ENCODE results near the gene HOXC4. TPM values are rescaled to one million over a fixed set of nuclear protein-coding genes. Genes with fewer than 3 reads are reported as not detected.
"Not testable (repeated sequence)": the region's sequence is repeated elsewhere in the genome, so short reads cannot be mapped to it uniquely, and the experiment has no call there.

HOXC4 gene
- total RNA-seq, 1 experiment from 2014 or later, result 9.7 TPM

DNA sequence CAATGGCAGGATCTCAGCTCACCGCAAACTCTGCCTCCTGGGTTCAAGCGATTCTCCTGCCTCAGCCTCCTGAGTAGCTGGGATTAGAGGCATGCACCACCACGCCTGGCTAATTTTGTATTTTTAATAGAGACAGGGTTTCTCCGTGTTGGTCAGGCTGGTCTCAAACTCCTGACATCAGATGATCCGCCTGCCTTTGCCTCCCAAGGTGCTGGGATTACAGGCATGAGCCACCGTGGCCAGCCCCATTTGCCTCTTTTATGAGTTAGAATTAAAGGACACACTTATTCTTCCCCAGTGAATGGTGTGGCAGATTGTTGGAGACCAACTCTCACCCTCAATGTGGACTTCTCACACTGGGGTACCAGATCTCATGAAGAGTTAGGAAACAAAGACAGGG is 11.6 kb upstream of the HOXC4 start:
- not testable (repeated sequence) for H3K9ac ChIP-seq (ENCODE audit: low read length); H3K36me3 ChIP-seq (ENCODE audit: insufficient read depth, low read length); H3K9me2 ChIP-seq (replicated peaks; ENCODE audit: insufficient read depth, low read length); H3K27me3 ChIP-seq (ENCODE audit: low read length); H2AFZ ChIP-seq (ENCODE audit: low read length); DNase-seq; H3K9me3 ChIP-seq (ENCODE audit: low read length); H3K4me2 ChIP-seq (ENCODE audit: low read depth, low read length, poor library complexity, severe bottlenecking); H3K27ac ChIP-seq (ENCODE audit: low read length); H4K20me1 ChIP-seq (ENCODE audit: insufficient read depth, low read depth, low read length); H3K4me3 ChIP-seq (ENCODE audit: low read length); H3K79me2 ChIP-seq (ENCODE audit: low read length)
- peaks cover 22% of the 10 kb centered on the region for H3K4me1 ChIP-seq (ENCODE audit: low read length)

DNA sequence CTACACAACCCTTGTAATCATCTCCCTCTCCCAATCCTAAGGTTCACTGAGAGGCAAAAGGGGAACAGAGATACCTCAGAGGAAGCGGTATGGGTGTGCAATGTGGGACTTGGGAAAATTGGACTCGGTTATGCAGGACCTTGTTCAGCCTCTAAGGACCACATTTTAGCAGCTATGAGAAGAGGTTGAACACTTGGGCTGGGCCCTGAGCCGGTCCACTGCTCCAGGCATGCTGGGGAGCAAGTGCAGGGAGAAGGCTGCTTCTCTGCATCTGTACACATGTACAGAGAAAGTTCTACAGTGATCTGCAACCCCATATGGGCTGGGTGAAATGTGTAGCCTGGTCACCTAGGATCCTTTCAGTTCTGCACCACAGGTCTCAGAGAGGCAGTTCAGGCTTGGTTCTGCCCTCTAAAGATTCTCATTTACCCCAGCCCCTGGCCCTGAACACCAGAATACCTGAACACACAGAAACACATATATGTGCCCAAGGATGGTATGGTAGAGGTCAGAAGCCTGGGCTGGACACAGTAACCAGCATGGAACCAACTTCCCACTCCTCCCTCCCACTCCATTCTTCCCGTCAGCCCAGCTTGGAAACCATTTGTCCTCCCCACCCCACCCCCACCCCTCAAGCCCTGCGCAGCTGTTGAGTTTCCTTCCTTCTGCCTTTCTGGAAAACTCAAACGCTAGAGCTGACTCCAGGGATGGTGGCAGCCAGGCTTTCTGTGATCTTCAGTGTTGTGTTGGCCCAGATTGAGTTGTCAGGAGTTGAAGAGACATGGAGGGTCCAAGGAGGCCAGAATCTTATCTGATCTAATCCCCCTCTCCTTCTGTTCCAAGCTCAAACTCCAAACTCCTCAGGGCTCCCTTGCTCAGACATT is 10.4 kb upstream of the HOXC4 start:
- H3K79me2 ChIP-seq (ENCODE audit: low read length), result no peaks in the 10 kb centered on the region
- no peaks in the 10 kb centered on the region for H3K27me3 ChIP-seq (ENCODE audit: low read length)
- H3K27ac ChIP-seq (ENCODE audit: low read length), result no peak overlapping the region
- no peak overlapping the region for H2AFZ ChIP-seq (ENCODE audit: low read length)
- no peaks in the 10 kb centered on the region for H3K9me2 ChIP-seq (replicated peaks; ENCODE audit: insufficient read depth, low read length)
- peaks cover 22% of the 10 kb centered on the region for H3K4me1 ChIP-seq (ENCODE audit: low read length)
- no peak overlapping the region for H3K9ac ChIP-seq (ENCODE audit: low read length)
- no peaks in the 10 kb centered on the region for H4K20me1 ChIP-seq (ENCODE audit: insufficient read depth, low read depth, low read length)
- no peak for DNase-seq
- no peak overlapping the region for H3K4me2 ChIP-seq (ENCODE audit: low read depth, low read length, poor library complexity, severe bottlenecking)
- H3K9me3 ChIP-seq (ENCODE audit: low read length), result no peaks in the 10 kb centered on the region
- H3K36me3 ChIP-seq (ENCODE audit: insufficient read depth, low read length), result no peaks in the 10 kb centered on the region
- no peak overlapping the region for H3K4me3 ChIP-seq (ENCODE audit: low read length)

DNA sequence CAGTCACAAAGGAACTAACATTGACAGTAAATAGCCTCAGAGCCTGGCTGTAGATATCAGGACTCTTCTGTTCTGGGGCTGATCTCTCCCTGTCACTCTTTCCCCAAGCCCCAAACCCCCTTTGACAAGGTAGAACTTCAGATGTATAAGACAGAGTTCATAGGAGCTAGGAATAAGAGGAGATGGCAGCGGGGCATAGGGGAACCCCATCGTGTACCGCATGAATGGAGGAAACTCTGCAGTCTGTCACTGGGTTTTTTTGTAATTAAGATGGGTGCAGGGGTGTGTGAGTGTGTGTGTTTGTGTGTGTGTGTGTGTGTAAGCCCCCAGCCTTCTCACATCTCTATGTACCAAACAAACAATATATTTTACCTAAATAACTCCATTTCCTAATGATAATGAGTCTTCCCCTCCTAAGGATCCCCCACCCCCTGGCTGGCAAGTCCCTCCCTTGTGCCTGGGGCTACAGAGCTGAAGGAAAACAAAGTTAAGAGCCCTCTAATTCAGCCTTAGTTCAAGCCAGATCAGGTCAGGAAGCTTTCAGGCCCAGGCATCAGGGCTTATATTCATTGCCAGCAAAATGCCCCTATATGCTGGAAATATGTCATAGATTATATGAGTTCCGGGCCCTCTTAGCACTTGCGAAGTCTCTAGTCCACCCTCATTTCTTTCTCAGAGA is 9.1 kb upstream of the HOXC4 start:
- H3K36me3 ChIP-seq (ENCODE audit: insufficient read depth, low read length), result no peaks in the 10 kb centered on the region
- no peaks in the 10 kb centered on the region for H3K9me3 ChIP-seq (ENCODE audit: low read length)
- H2AFZ ChIP-seq (ENCODE audit: low read length), result no peak overlapping the region; the same call in 1 of the 2 replicates
- no peak for DNase-seq
- no peak overlapping the region for H3K4me3 ChIP-seq (ENCODE audit: low read length)
- H3K4me2 ChIP-seq (ENCODE audit: low read depth, low read length, poor library complexity, severe bottlenecking), result no peak overlapping the region
- no peaks in the 10 kb centered on the region for H3K27me3 ChIP-seq (ENCODE audit: low read length)
- H3K4me1 ChIP-seq (ENCODE audit: low read length), result peaks cover 19% of the 10 kb centered on the region
- H3K9me2 ChIP-seq (replicated peaks; ENCODE audit: insufficient read depth, low read length), result no peaks in the 10 kb centered on the region
- H3K27ac ChIP-seq (ENCODE audit: low read length), result no peak overlapping the region
- no peaks in the 10 kb centered on the region for H4K20me1 ChIP-seq (ENCODE audit: insufficient read depth, low read depth, low read length)
- H3K9ac ChIP-seq (ENCODE audit: low read length), result no peak overlapping the region
- no peaks in the 10 kb centered on the region for H3K79me2 ChIP-seq (ENCODE audit: low read length)

DNA sequence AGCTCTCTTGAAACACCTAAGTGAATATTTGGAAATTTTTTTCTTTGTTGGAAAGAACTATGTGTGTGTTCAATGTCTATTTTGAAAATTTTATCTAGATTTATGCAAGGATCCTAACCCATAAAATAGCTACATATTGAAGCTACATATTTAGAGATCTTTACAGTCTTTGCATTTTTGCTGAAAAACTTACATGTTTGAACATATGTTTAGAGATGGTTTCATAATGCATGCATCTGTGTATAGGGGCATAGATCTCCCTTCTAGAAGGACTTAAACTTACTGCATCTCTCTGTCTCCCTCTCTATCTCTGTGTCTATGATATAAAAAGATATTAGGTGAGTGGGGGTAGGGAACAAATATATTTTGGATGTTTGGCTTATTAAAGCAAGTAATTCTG is 8.2 kb upstream of the HOXC4 start:
- Histone ChIP-seq H3K79me2 (ENCODE audit: low read length) (no peaks in the 10 kb centered on the region), H3K9me3 (ENCODE audit: low read length) (no peaks in the 10 kb centered on the region), H3K36me3 (ENCODE audit: insufficient read depth, low read length) (no peaks in the 10 kb centered on the region), H2AFZ (ENCODE audit: low read length) (no peak overlapping the region), H3K9me2 (replicated peaks; ENCODE audit: insufficient read depth, low read length) (no peaks in the 10 kb centered on the region), H3K9ac (ENCODE audit: low read length) (no peak overlapping the region), H4K20me1 (ENCODE audit: insufficient read depth, low read depth, low read length) (no peaks in the 10 kb centered on the region), H3K4me1 (ENCODE audit: low read length) (peaks cover 11% of the 10 kb centered on the region), H3K4me2 (ENCODE audit: low read depth, low read length, poor library complexity, severe bottlenecking) (no peak overlapping the region), H3K27me3 (ENCODE audit: low read length) (no peaks in the 10 kb centered on the region), H3K27ac (ENCODE audit: low read length) (no peak overlapping the region), H3K4me3 (ENCODE audit: low read length) (no peak overlapping the region)
- DNase-seq, result no peak

DNA sequence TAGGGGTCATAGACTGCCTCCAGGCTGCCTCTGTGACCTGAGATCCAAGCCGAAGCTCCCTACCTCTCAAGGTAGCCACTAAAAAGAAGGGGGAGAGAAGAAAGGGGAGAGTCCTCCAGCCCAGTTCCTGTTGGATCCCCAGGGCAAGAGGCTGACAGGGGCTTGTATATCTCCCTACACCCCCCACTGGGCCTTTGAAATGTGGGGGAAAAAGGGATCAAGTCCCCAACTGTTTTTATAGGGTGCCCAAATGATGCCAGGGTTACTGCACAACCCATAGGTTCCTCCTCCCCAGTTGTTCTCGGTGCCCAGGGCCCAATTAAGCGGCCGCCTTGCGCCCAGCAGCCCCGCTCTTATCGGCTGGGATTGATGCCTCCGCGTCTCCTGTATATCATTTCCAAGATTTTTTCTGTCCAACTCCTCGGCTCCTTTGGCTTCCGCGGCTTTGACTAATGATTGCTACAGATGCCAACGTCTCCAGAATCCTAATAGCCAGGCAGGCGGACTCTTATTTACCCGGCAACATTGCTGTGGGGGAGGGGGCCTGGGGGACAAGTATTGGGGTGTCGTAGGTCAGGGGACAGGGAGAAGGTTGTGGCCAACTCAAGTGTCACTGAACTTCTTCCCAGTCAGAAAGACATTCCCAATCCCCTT is 7.6 kb upstream of the HOXC4 start:
- Histone ChIP-seq H4K20me1 (ENCODE audit: insufficient read depth, low read depth, low read length) (no peaks in the 10 kb centered on the region), H3K27me3 (ENCODE audit: low read length) (no peaks in the 10 kb centered on the region), H3K36me3 (ENCODE audit: insufficient read depth, low read length) (no peaks in the 10 kb centered on the region), H3K9me2 (replicated peaks; ENCODE audit: insufficient read depth, low read length) (no peaks in the 10 kb centered on the region), H2AFZ (ENCODE audit: low read length) (no peak overlapping the region), H3K9me3 (ENCODE audit: low read length) (no peaks in the 10 kb centered on the region), H3K27ac (ENCODE audit: low read length) (no peak overlapping the region), H3K4me1 (ENCODE audit: low read length) (peaks cover 10% of the 10 kb centered on the region), H3K4me3 (ENCODE audit: low read length) (no peak overlapping the region), H3K79me2 (ENCODE audit: low read length) (no peaks in the 10 kb centered on the region), H3K4me2 (ENCODE audit: low read depth, low read length, poor library complexity, severe bottlenecking) (no peak overlapping the region), H3K9ac (ENCODE audit: low read length) (no peak overlapping the region)
- DNase-seq, result no peak

DNA sequence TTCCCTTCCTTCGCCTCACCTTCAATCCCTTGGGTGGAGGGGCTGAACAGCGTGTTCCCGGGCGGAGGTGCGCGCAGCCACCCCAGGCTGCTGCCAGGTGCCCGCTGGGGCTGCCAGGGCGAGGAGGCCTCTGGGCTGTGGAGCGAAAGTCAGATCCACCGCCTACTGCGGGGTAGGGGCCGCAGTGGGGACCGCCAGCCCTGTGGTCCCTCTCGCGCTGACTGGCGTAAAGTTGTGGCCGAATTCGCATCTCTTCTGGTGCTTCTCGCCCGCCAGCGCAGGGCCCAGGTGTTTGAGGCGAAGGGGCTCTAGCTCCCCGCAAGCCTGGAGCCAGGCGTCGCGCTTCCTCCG is 6.9 kb upstream of the HOXC4 start:
- no peak overlapping the region for H3K4me3 ChIP-seq (ENCODE audit: low read length)

DNA sequence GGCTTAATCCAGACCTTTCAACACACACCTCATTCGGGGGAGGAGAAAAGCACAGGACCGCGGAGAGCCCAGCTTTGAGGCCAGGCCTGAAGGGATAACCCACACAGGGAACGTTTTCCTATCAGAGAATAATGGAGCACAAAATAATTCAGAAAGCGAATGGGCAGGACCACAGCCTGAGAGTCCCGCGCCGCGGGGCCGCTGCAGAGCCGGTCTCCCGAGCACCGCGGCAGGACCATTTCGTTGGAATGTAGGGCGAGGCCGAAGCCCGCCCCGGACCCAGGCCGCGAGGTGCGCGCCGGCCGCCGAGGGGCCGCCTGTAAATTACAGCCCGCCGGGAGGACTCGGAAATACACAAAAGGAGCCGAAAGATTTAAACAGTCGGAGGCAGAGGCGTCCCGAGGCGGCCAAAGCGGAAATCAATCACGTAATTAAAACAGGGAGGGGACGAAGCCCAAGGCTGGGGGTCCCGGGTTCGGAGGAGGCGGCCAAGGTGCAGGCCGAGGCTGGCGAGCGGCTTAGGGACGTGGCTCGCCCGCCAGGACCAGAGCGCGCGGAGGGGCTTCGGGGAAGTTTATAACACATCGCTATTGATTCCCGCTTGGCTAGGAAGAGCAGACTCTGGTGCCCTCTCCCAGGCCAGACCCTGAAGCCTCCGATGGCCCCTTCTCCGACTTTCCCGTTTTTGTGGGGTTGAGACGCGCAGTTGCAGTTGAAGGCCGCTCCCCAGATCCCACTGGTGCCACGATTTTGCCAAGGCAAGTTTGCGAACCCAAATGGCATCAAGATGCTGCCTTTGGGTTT is 6.3 kb upstream of the HOXC4 start:
- Histone ChIP-seq H3K9me2 (replicated peaks; ENCODE audit: insufficient read depth, low read length) (no peaks in the 10 kb centered on the region), H3K36me3 (ENCODE audit: insufficient read depth, low read length) (no peaks in the 10 kb centered on the region), H3K79me2 (ENCODE audit: low read length) (no peaks in the 10 kb centered on the region), H2AFZ (ENCODE audit: low read length) (no peak overlapping the region), H3K27me3 (ENCODE audit: low read length) (no peaks in the 10 kb centered on the region), H3K9me3 (ENCODE audit: low read length) (no peaks in the 10 kb centered on the region), H4K20me1 (ENCODE audit: insufficient read depth, low read depth, low read length) (no peaks in the 10 kb centered on the region), H3K4me1 (ENCODE audit: low read length) (peaks cover 17% of the 10 kb centered on the region), H3K9ac (ENCODE audit: low read length) (no peak overlapping the region), H3K27ac (ENCODE audit: low read length) (no peak overlapping the region), H3K4me2 (ENCODE audit: low read depth, low read length, poor library complexity, severe bottlenecking) (no peak overlapping the region), H3K4me3 (ENCODE audit: low read length) (no peak overlapping the region)
- no peak for DNase-seq

More for the DNA sequence above, 6.9 kb upstream of the HOXC4 start:
- Histone ChIP-seq H3K4me1 (ENCODE audit: low read length) (peaks cover 11% of the 10 kb centered on the region), H3K9me3 (ENCODE audit: low read length) (no peaks in the 10 kb centered on the region), H3K9me2 (replicated peaks; ENCODE audit: insufficient read depth, low read length) (no peaks in the 10 kb centered on the region), H4K20me1 (ENCODE audit: insufficient read depth, low read depth, low read length) (no peaks in the 10 kb centered on the region), H3K79me2 (ENCODE audit: low read length) (no peaks in the 10 kb centered on the region), H3K36me3 (ENCODE audit: insufficient read depth, low read length) (no peaks in the 10 kb centered on the region), H3K9ac (ENCODE audit: low read length) (no peak overlapping the region), H3K4me2 (ENCODE audit: low read depth, low read length, poor library complexity, severe bottlenecking) (no peak overlapping the region), H3K27me3 (ENCODE audit: low read length) (no peaks in the 10 kb centered on the region), H3K27ac (ENCODE audit: low read length) (no peak overlapping the region), H2AFZ (ENCODE audit: low read length) (no peak overlapping the region)
- DNase-seq, result no peak

DNA sequence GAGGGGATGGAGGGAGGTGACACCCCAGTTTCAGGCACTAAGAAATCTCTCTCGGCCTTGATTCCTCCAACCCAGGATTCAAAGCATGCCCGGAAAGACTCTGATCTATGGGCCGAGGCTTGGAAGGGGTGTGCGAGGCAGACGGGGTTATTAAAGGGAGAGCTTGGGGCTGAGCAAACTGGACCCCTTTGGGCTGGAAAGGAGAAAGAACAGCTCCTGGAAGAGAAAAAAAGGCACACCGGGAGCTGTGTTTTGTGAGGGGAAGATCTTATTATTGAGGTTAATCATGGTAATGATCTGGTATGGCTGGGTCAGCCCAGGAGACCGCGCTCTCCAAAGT is 5.7 kb upstream of the HOXC4 start:
- Histone ChIP-seq H3K27ac (ENCODE audit: low read length) (no peak overlapping the region), H3K9me2 (replicated peaks; ENCODE audit: insufficient read depth, low read length) (no peaks in the 10 kb centered on the region), H3K4me3 (ENCODE audit: low read length) (no peak overlapping the region), H3K27me3 (ENCODE audit: low read length) (no peaks in the 10 kb centered on the region), H3K9me3 (ENCODE audit: low read length) (no peaks in the 10 kb centered on the region), H3K4me2 (ENCODE audit: low read depth, low read length, poor library complexity, severe bottlenecking) (no peak overlapping the region), H3K9ac (ENCODE audit: low read length) (no peak overlapping the region), H3K4me1 (ENCODE audit: low read length) (peaks cover 22% of the 10 kb centered on the region), H4K20me1 (ENCODE audit: insufficient read depth, low read depth, low read length) (no peaks in the 10 kb centered on the region), H2AFZ (ENCODE audit: low read length) (no peak overlapping the region), H3K36me3 (ENCODE audit: insufficient read depth, low read length) (no peaks in the 10 kb centered on the region), H3K79me2 (ENCODE audit: low read length) (no peaks in the 10 kb centered on the region)
- no peak for DNase-seq

Data from Karpas-422 (cell line).